SK-N-SH (cell line): Measurements from ENCODE around the gene DENND10. TPM values are rescaled to one million over a fixed set of nuclear protein-coding genes. Genes with fewer than 3 reads are reported as not detected.

Source experiments
- CTCF ChIA-PET: fragments of 300-600, 350-600 bp; formaldehyde crosslinking; extraction: SDS; loops from one replicate; lab custom pipeline; 2021; lab: Yijun Ruan, JAX
- POLR2A ChIA-PET: fragments of 350-600 bp; sonication (Branson Sonifier 250); formaldehyde crosslinking; extraction: SDS; loops from one replicate; lab custom pipeline; 2020; ENCODE audit warnings: antibody characterized with exemption, inconsistent platforms; lab: Yijun Ruan, JAX
- DNase-seq: peaks from one replicate; pipeline ENCODE4 v3.0.0; 2012
- H2AFZ ChIP-seq: fragments of 200-600 bp; sonication (generic); 2 replicates; pipeline ENCODE4 v1.8.1; 2016; ENCODE audit warnings: antibody characterized with exemption, mild to moderate bottlenecking, low read depth
- H3F3A ChIP-seq: fragments of 200-600 bp; sonication (generic); replicated peaks from 2 replicates; pipeline ENCODE3; 2016; ENCODE audit warnings: antibody characterized with exemption, mild to moderate bottlenecking; ENCODE audit not compliant: insufficient read depth
- H3K27ac ChIP-seq, 2 experiments: fragments of 200-500 bp in 1 of 2; fragments of 200-600 bp in 1 of 2; sonication (Bioruptor generic) in 1 of 2; sonication (generic), shearing (Covaris generic) in 1 of 2; 2 replicates each; pipeline versions ENCODE4 v1.5.1 to v1.6.1; 2014 to 2016; ENCODE audit warnings: low read depth in 2 of 2, inconsistent platforms in 1 of 2, low read length in 1 of 2, mild to moderate bottlenecking in 1 of 2, mixed read lengths in 1 of 2
- H3K27me3 ChIP-seq: fragments of 200-600 bp; sonication (generic), shearing (Covaris generic); 2 replicates; pipeline ENCODE4 v1.6.1; 2016; ENCODE audit warnings: mixed run types; ENCODE audit not compliant: insufficient read depth
- H3K36me3 ChIP-seq, 2 experiments: fragments of 200-500 bp in 1 of 2; fragments of 200-600 bp in 1 of 2; sonication (Bioruptor generic) in 1 of 2; sonication (generic) in 1 of 2; replicated peaks in 1 of 2; 2 replicates each; pipeline versions ENCODE3 to v1.5.1; 2014 to 2016; ENCODE audit warnings: low read length in 1 of 2, mild to moderate bottlenecking in 1 of 2; ENCODE audit not compliant: insufficient read depth in 2 of 2, control insufficient read depth in 1 of 2
- H3K4me1 ChIP-seq, 2 experiments: fragments of 200-500 bp in 1 of 2; fragments of 200-600 bp in 1 of 2; sonication (Bioruptor generic) in 1 of 2; sonication (generic), shearing (Covaris generic) in 1 of 2; 2 replicates each; pipeline versions ENCODE4 v1.5.1 to v1.6.1; 2014 to 2016; ENCODE audit warnings: low read depth in 1 of 2, low read length in 1 of 2, mixed run types in 1 of 2; ENCODE audit not compliant: insufficient read depth in 2 of 2, control insufficient read depth in 1 of 2
- H3K4me2 ChIP-seq: fragments of 200-600 bp; sonication (generic), shearing (Covaris generic); 2 replicates; pipeline ENCODE4 v1.6.1; 2017; ENCODE audit warnings: mixed run types
- H3K4me3 ChIP-seq, 2 experiments: fragments of 200-500 bp in 1 of 2; fragments of 200-600 bp in 1 of 2; sonication (Bioruptor generic) in 1 of 2; sonication (generic), shearing (Covaris generic) in 1 of 2; 2 replicates each; pipeline versions ENCODE4 v1.5.1 to v1.8.1; 2014 to 2016; ENCODE audit warnings: low read depth in 2 of 2, inconsistent platforms in 1 of 2, low read length in 1 of 2, mild to moderate bottlenecking in 1 of 2, mixed read lengths in 1 of 2, moderate library complexity in 1 of 2
- H3K79me2 ChIP-seq: fragments of 200-600 bp; sonication (generic); 2 replicates; pipeline ENCODE4 v1.8.1; 2017; ENCODE audit warnings: mild to moderate bottlenecking; ENCODE audit not compliant: insufficient read depth
- H3K9ac ChIP-seq: fragments of 200-600 bp; sonication (generic); 2 replicates; pipeline ENCODE4 v1.6.1; 2017; ENCODE audit warnings: mixed run types
- H3K9me2 ChIP-seq: fragments of 200-600 bp; sonication (generic); 2 replicates; pipeline ENCODE4 v1.6.1; 2017; ENCODE audit warnings: mixed run types
- H3K9me3 ChIP-seq: fragments of 200-600 bp; sonication (generic); 2 replicates; pipeline ENCODE4 v1.6.1; 2017; ENCODE audit warnings: mixed run types, mild to moderate bottlenecking, moderate library complexity
- H4K20me1 ChIP-seq: fragments of 200-600 bp; sonication (generic); 2 replicates; pipeline ENCODE4 v1.6.1; 2017; ENCODE audit warnings: mild to moderate bottlenecking, mixed run types; ENCODE audit not compliant: insufficient read depth
- ELF1 ChIP-seq: IDR thresholded peaks from 2 replicates; pipeline ENCODE4 v1.4.0; 2012
- EZH2phosphoT487 ChIP-seq: fragments of 200-600 bp; sonication (generic); IDR thresholded peaks from 2 replicates; pipeline ENCODE4 v1.6.1; 2017; ENCODE audit warnings: low read depth, mixed run types, mild to moderate bottlenecking, antibody characterized with exemption, moderate library complexity, borderline replicate concordance
- FOXJ3 ChIP-seq: sonication (generic); formaldehyde crosslinking; IDR thresholded peaks from 2 replicates; pipeline ENCODE4 v1.5.1; 2020; ENCODE audit warnings: mild to moderate bottlenecking, missing genetic modification reagents
- MXI1 ChIP-seq: IDR thresholded peaks from 2 replicates; pipeline ENCODE4 v1.6.1; 2012; ENCODE audit warnings: mild to moderate bottlenecking, low read depth, low read length, improper control_type of control experiment
- NFIC ChIP-seq: IDR thresholded peaks from 2 replicates; pipeline ENCODE4 v1.4.0; 2012; ENCODE audit warnings: borderline replicate concordance
- RCOR1 ChIP-seq: fragments of 150-350 bp; IDR thresholded peaks from 2 replicates; pipeline ENCODE4 v1.6.1; 2017; ENCODE audit warnings: antibody characterized with exemption, low read length
- WGBS: methylation state at CpG from one replicate; pipeline ENCODE4 v1.1.6; 2017; ENCODE audit warnings: low lambda C conversion rate; 5-methylcytosine and 5-hydroxymethylcytosine counted together
- polyA plus RNA-seq, 3 experiments: library from polyadenylated mRNA; depleted of rRNA; stranded (reverse); fragments of >200 nt; gene quantifications; 2 replicates each; pipeline ENCODE4 v1.2.3, GENCODE V29; 2012
- TF ChIP-seq, protein P1 (sequence below): IDR thresholded peaks from 2 replicates; pipeline ENCODE4 v1.4.0; 2012; ENCODE audit warnings: low read depth, borderline replicate concordance
- TF ChIP-seq, protein P2 (sequence below): IDR thresholded peaks from 2 replicates; pipeline ENCODE4 v1.6.1; 2012; ENCODE audit warnings: mild to moderate bottlenecking, low read depth, low read length, moderate library complexity

Gene DENND10
- polyA plus RNA-seq, 1 of the 3 experiments (the other 2 are of a cell fraction): 48.4 TPM

DNA sequence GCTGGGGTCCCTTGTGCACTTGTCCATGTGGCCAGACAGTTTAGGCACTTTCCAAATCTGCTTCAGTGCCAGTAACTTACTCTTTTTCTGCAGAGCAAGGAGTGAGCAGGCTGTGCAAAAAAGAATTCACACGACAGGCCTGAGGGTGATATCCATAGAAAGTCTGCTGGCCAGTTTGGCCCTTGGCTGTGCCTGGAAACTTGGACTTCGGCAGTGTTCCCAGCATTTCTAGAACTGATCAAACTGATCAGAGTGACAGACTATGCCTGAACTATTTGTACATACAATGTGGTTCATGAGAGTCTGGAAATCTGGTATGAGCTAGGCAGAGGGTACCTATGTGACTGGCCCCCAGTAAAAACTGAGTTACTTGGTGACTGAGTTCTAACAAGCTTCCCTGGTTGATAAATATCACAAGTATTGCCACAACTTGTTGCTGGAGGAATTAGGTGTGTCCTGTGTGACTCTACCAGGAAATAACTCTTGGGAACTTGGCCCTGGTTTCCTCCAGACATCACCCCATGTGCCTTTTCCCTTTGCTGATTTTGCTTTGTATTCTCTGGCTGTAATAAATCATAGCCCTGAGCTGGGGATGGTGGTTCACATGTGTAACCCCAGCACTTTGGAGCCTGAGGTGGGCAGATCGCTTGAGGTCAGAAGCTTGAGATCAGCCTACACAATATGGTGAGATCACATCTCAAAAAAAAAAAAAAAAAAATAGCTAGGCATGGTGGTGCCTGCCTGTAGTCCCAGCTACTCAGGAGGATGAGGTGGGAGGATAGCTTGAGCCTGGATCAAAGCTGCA is 3.3 kb upstream of the DENND10 start:
- no peaks in the 10 kb centered on the region for H3K36me3 ChIP-seq
- H3K27me3 ChIP-seq: no peaks in the 10 kb centered on the region
- DNase-seq: no peak
- TF ChIP-seq, protein P1, sequence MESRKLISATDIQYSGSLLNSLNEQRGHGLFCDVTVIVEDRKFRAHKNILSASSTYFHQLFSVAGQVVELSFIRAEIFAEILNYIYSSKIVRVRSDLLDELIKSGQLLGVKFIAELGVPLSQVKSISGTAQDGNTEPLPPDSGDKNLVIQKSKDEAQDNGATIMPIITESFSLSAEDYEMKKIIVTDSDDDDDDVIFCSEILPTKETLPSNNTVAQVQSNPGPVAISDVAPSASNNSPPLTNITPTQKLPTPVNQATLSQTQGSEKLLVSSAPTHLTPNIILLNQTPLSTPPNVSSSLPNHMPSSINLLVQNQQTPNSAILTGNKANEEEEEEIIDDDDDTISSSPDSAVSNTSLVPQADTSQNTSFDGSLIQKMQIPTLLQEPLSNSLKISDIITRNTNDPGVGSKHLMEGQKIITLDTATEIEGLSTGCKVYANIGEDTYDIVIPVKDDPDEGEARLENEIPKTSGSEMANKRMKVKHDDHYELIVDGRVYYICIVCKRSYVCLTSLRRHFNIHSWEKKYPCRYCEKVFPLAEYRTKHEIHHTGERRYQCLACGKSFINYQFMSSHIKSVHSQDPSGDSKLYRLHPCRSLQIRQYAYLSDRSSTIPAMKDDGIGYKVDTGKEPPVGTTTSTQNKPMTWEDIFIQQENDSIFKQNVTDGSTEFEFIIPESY: no peak
- TF ChIP-seq ELF1: no peak
- no peak for TF ChIP-seq NFIC
- TF ChIP-seq FOXJ3 (CRISPR knock-in tag): no peak
- TF ChIP-seq RCOR1: no peak
- TF ChIP-seq, protein P2, sequence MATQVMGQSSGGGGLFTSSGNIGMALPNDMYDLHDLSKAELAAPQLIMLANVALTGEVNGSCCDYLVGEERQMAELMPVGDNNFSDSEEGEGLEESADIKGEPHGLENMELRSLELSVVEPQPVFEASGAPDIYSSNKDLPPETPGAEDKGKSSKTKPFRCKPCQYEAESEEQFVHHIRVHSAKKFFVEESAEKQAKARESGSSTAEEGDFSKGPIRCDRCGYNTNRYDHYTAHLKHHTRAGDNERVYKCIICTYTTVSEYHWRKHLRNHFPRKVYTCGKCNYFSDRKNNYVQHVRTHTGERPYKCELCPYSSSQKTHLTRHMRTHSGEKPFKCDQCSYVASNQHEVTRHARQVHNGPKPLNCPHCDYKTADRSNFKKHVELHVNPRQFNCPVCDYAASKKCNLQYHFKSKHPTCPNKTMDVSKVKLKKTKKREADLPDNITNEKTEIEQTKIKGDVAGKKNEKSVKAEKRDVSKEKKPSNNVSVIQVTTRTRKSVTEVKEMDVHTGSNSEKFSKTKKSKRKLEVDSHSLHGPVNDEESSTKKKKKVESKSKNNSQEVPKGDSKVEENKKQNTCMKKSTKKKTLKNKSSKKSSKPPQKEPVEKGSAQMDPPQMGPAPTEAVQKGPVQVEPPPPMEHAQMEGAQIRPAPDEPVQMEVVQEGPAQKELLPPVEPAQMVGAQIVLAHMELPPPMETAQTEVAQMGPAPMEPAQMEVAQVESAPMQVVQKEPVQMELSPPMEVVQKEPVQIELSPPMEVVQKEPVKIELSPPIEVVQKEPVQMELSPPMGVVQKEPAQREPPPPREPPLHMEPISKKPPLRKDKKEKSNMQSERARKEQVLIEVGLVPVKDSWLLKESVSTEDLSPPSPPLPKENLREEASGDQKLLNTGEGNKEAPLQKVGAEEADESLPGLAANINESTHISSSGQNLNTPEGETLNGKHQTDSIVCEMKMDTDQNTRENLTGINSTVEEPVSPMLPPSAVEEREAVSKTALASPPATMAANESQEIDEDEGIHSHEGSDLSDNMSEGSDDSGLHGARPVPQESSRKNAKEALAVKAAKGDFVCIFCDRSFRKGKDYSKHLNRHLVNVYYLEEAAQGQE: no peak
- no peak for TF ChIP-seq MXI1
- TF ChIP-seq EZH2phosphoT487: no peak
- H2AFZ ChIP-seq: no peak overlapping the region
- H3K27ac ChIP-seq: no peak overlapping the region
- H3F3A ChIP-seq: peaks cover 5% of the 10 kb centered on the region
- H3K4me3 ChIP-seq: no peak overlapping the region
- no peak overlapping the region for H3K9ac ChIP-seq
- H4K20me1 ChIP-seq: peaks cover 8% of the 10 kb centered on the region; the same call in 1 of the 2 replicates
- POLR2A ChIA-PET: interaction anchor here (0.6 kb wide), 1 partner anchor 262 kb away, joined by 3 read pairs; no protein-coding TSS in a partner anchor
- H3K79me2 ChIP-seq: peaks cover 12% of the 10 kb centered on the region
- peaks cover 3 to 8% of the 10 kb centered on the region in 2 experiments; a peak in 2 of 4 replicates for H3K4me1 ChIP-seq
- CTCF ChIA-PET: no interaction called here
- no peaks in the 10 kb centered on the region for H3K9me3 ChIP-seq
- no peaks in the 10 kb centered on the region for H3K9me2 ChIP-seq
- no peak overlapping the region for H3K4me2 ChIP-seq
- WGBS: 72% methylated on average over 3 of the region's 3 CpGs
